ENCODE measurements around the gene TPPP3. TPM values are rescaled to one million over a fixed set of nuclear protein-coding genes. Genes with fewer than 3 reads are reported as not detected.
"Not testable (repeated sequence)": the region's sequence is repeated elsewhere in the genome, so short reads cannot be mapped to it uniquely, and the experiment has no call there.

Gene TPPP3
- total RNA-seq, 1 experiment from 2014 or later, result not detected

DNA sequence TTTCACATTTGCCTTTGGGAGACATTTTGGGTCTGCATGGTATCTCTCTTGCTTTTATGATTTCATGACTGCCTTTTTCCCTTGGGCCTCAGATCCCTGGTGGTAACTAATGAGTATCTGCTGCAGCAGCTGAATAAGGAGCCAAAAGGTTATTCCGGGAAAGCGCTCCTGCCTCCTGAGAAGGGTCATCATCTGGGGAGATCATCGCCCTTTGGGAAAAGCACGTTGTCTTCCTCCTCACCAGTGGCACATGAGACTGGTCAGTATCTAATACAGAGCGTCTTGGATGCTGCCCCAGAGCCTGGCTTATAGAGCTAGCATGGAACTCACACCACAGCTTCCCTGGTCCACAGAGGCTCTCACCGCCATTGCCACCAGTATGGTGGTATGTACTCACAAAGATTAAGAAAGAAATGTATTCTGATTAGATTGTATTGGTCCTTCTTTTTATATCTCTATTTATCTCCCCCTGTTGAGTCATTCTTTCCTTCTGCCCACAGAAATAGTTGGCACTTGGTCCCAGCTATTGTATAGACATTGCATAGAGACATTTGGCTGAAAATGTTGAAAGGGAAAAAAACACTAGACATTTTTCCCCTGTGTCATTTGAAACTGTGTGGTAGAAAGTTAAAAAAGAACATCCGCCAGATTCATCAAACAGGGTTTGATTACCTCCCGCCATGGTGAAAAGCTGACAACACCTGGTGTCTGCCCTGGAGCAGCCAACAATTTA is 8.4 kb downstream of the TPPP3 start:
- Mint-ChIP-seq H3K36me3 (ENCODE audit: insufficient read depth, unreplicated experiment) (no peaks in the 10 kb centered on the region), H3K4me3 (ENCODE audit: unreplicated experiment) (no peak overlapping the region), H3K27ac (ENCODE audit: low read depth, unreplicated experiment) (no peak overlapping the region), H3K4me1 (ENCODE audit: insufficient read depth, unreplicated experiment) (no peaks in the 10 kb centered on the region), H3K27me3 (ENCODE audit: insufficient read depth, unreplicated experiment) (peaks cover 23% of the 10 kb centered on the region), H3K9me3 (ENCODE audit: unreplicated experiment) (no peaks in the 10 kb centered on the region)
- intact Hi-C loops (cut with micrococcal nuclease), result no loop called here
- DNase-seq (ENCODE audit: unreplicated experiment), result no peak
- TF ChIP-seq, protein P1, sequence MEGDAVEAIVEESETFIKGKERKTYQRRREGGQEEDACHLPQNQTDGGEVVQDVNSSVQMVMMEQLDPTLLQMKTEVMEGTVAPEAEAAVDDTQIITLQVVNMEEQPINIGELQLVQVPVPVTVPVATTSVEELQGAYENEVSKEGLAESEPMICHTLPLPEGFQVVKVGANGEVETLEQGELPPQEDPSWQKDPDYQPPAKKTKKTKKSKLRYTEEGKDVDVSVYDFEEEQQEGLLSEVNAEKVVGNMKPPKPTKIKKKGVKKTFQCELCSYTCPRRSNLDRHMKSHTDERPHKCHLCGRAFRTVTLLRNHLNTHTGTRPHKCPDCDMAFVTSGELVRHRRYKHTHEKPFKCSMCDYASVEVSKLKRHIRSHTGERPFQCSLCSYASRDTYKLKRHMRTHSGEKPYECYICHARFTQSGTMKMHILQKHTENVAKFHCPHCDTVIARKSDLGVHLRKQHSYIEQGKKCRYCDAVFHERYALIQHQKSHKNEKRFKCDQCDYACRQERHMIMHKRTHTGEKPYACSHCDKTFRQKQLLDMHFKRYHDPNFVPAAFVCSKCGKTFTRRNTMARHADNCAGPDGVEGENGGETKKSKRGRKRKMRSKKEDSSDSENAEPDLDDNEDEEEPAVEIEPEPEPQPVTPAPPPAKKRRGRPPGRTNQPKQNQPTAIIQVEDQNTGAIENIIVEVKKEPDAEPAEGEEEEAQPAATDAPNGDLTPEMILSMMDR (IDR thresholded peaks at IDR 0.05; ENCODE audit: unreplicated experiment), result no peak
- BruUV-seq (replicated peaks), result no TSS peak
- ChIA-PET CTCF (interaction anchor here (0.8 to 1.9 kb wide), 2 partner anchors 35 to 680 kb away, joined by 3 to 4 read pairs; no protein-coding TSS in a partner anchor), POLR2A (interaction anchor here (0.6 kb wide), 1 partner anchor 200 kb away, joined by 3 read pairs; no protein-coding TSS in a partner anchor)

DNA sequence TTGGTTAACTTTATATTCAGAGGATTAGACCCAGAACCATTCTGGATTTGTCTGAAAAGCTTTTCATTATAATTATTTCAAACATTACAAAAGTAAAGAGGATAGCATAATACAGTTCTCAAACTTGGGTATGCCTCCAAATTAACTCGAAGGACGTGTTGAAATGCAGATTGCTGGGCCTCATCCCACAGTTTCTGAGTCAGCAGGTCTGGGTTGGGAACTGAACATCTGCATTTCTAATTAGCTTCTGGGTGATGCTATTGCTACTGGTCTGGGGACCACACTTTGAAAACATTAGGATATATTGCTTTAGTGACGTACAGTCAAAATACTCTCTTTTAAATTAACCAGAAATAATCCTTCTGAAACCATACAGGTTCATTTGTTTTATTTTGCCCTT is 10.0 kb downstream of the TPPP3 start:
- POLR2A ChIA-PET, result interaction anchor here (1.1 kb wide), 1 partner anchor 25 kb away, joined by 3 read pairs; no protein-coding TSS in a partner anchor
- no peaks in the 10 kb centered on the region for H3K9me3 Mint-ChIP-seq (ENCODE audit: unreplicated experiment)

DNA sequence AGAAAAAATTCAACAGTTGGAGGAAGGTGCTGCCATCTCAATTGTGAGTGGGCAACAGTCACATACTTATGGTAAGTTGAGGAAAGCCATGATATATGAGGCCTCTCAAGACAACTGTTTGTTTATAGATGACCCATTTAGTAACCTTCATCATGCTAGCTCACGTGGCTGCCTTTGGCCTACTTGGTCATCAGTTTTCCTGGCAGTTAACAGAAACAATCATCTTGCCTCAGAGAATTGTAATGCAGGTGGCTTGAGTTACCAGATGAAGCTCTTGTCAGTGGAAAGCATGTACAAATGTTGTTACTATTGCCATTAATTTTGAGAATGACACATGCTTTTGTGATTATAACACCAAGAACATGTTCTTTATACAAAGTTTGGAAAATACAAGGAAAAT is 14.7 kb downstream of the TPPP3 start:
- Mint-ChIP-seq H3K4me3 (ENCODE audit: unreplicated experiment) (no peak overlapping the region), H3K36me3 (ENCODE audit: insufficient read depth, unreplicated experiment) (no peaks in the 10 kb centered on the region), H3K4me1 (ENCODE audit: insufficient read depth, unreplicated experiment) (no peaks in the 10 kb centered on the region), H3K9me3 (ENCODE audit: unreplicated experiment) (no peaks in the 10 kb centered on the region), H3K27ac (ENCODE audit: low read depth, unreplicated experiment) (no peak overlapping the region), H3K27me3 (ENCODE audit: insufficient read depth, unreplicated experiment) (no peaks in the 10 kb centered on the region)
- ChIA-PET CTCF (no interaction called here), POLR2A (no interaction called here)
- TF ChIP-seq, protein P1 (IDR thresholded peaks at IDR 0.05; ENCODE audit: unreplicated experiment), result no peak
- no TSS peak for BruUV-seq (replicated peaks)
- no peak for DNase-seq (ENCODE audit: unreplicated experiment)
- intact Hi-C loops (cut with micrococcal nuclease), result loop anchor here (10.0 kb wide), 1 partner anchor 66 kb away; no protein-coding TSS in a partner anchor

More for the DNA sequence above, 10.0 kb downstream of the TPPP3 start:
- no peak for DNase-seq (ENCODE audit: unreplicated experiment)
- H3K27ac Mint-ChIP-seq (ENCODE audit: low read depth, unreplicated experiment), result no peak overlapping the region
- H3K27me3 Mint-ChIP-seq (ENCODE audit: insufficient read depth, unreplicated experiment), result peaks cover 23% of the 10 kb centered on the region
- intact Hi-C loops (cut with micrococcal nuclease), result no loop called here
- no TSS peak for BruUV-seq (replicated peaks)
- H3K36me3 Mint-ChIP-seq (ENCODE audit: insufficient read depth, unreplicated experiment), result no peaks in the 10 kb centered on the region
- CTCF ChIA-PET, result interaction anchor here (1.1 to 1.2 kb wide), 2 partner anchors 34 to 44 kb away, joined by 5 read pairs; no protein-coding TSS in a partner anchor
- TF ChIP-seq, protein P1 (IDR thresholded peaks at IDR 0.05; ENCODE audit: unreplicated experiment), result no peak
- H3K4me1 Mint-ChIP-seq (ENCODE audit: insufficient read depth, unreplicated experiment), result no peaks in the 10 kb centered on the region
- H3K4me3 Mint-ChIP-seq (ENCODE audit: unreplicated experiment), result no peak overlapping the region

- POLR2A ChIA-PET; H3K4me1 Mint-ChIP-seq (ENCODE audit: insufficient read depth, unreplicated experiment); BruUV-seq (replicated peaks); H3K9me3 Mint-ChIP-seq (ENCODE audit: unreplicated experiment); H3K36me3 Mint-ChIP-seq (ENCODE audit: insufficient read depth, unreplicated experiment); H3K27ac Mint-ChIP-seq (ENCODE audit: low read depth, unreplicated experiment); H3K4me3 Mint-ChIP-seq (ENCODE audit: unreplicated experiment); DNase-seq (ENCODE audit: unreplicated experiment); H3K27me3 Mint-ChIP-seq (ENCODE audit: insufficient read depth, unreplicated experiment): not testable (repeated sequence)
- intact Hi-C loops (cut with micrococcal nuclease), result loop anchor here (10.0 kb wide), 1 partner anchor 69 kb away; no protein-coding TSS in a partner anchor
- CTCF ChIA-PET, result interaction anchor here (0.8 to 1.7 kb wide), 2 partner anchors 40 to 45 kb away, joined by 5 to 6 read pairs; partner anchors contain the start of gene ZDHHC1
Observed at GRCh38 chr16:67376012-67376411, 17.3 kb downstream of the TPPP3 start.

All from MCF 10A (cell line).